GM12801 (cell line): Measurements from ENCODE around the gene FAM171A2.

ENCODE experiments used
- CTCF ChIP-seq: IDR thresholded peaks from one replicate; pipeline ENCODE4 v1.5.1; 2011; ENCODE audit warnings: control low read depth; ENCODE audit not compliant: insufficient read length; ENCODE audit errors: extremely low read depth

FAM171A2 gene

GRCh38 chr17:44343510-44344209 is 20.0 kb downstream of the FAM171A2 start:
- TF ChIP-seq CTCF: no peak

DNA sequence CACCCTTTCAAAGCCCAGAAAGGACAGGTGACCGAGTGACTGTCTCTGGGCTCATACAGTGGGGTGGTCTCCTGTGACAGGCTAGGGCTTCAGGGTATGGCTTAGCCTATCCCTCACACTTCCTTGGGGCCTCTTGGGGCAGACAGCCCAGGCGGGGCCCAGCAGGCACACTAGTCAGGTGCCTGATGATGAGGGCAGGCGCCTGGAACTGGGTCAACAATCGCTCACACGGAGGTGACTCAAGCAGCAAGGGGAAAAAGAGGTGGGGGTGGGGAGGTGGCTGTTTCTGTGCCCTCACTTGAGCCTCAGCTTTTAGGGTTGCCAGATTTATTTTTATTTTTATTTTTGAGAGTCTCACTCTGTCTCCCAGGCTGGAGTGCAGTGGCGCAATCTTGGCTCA is 25.0 kb downstream of the FAM171A2 start:
- TF ChIP-seq CTCF: no peak

DNA sequence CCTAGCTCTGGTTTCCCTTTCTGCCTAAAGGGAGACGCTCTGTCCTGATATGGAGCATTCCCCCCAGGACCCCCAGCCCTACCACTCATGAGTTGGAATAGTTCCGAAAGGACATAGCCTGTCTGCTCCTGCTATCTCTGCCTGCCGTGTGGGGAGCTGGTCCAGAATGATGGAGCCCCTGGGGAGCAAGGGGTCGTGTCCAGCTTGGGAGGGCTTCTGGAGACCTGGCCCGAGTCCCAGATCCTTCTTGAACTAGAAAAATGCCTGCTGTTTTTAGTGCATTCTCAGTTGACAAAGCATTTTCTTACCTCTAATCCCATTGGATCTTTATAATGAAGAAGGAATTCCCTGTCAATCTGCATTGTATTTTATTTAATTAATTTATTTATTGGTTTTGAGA is 27.7 kb downstream of the FAM171A2 start:
- no peak for TF ChIP-seq CTCF

DNA sequence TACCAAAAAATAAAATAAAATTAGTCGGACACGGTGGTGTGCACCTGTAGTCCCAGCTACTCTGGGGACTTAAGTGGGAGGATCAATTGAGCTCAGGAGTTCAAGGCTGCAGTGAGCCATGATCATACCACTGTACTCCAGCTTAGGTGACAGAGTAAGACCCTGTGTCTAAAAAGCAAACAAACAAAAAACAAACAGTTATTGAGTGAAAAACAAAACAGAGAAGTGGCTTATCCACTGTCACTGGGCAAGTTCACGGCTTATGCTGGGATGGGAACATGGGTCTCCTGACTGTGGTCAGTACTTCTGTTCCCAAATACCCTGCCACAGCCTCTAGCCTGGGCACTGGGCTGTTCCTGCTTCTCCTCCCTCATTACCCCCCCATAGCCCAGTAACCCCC is 28.1 kb downstream of the FAM171A2 start:
- TF ChIP-seq CTCF: no peak

- no peak for TF ChIP-seq CTCF
Measured at GRCh38 chr17:44334727-44335126, 28.9 kb downstream of the FAM171A2 start.

DNA sequence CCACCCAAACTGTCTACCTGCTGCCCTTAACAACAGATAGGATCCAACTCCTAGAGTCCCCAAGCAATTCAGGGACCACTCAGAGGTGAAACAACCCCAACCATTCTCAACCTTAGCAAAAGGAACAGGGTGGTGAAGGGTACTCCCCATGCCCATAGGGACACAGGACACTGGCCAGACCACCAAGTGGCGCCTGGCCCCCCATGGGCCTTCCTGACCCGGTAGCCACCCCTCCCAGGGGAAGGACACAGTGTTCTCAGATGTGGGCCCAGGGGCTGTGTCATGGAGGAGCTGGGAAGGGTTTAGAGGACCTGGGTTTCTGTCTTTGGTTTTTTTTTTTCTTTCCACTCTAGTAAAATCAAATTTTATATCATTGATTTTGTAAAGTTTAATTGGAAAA is 29.3 kb downstream of the FAM171A2 start:
- TF ChIP-seq CTCF: no peak

GRCh38 chr17:44333371-44333770 is 30.3 kb downstream of the FAM171A2 start:
- no peak for TF ChIP-seq CTCF
